Measurements from ENCODE around the gene TRAF6. TPM values are rescaled to one million over a fixed set of nuclear protein-coding genes. Genes with fewer than 3 reads are reported as not detected.
A peak's percentile ranks its signal among the peaks of the same experiment; 100 is the strongest.

Gene TRAF6
- polyA plus RNA-seq, 1 donor (not counting 4 experiments of a cell fraction or from before 2014, with no cell fraction given) = 15.1 TPM

GRCh38 chr11:36540998-36541397, 30.9 kb upstream of the TRAF6 start:
- FAIRE-seq = peak; percentile 69
- H3K9me3 ChIP-seq (ENCODE audit: control insufficient read depth, low read depth, low read length) = no peaks in the 10 kb centered on the region
- H2AFZ ChIP-seq (ENCODE audit: control insufficient read depth, low read length) = no peak overlapping the region
- dilution Hi-C loops (cut with MboI; ENCODE audit: extremely low pct_ligation_motif_present, low sequenced_read_pairs) = no loop called here
- DNase-seq (ENCODE audit: low read depth, low spot score) = no peak
- no peaks in the 10 kb centered on the region for H3K4me1 ChIP-seq (ENCODE audit: control insufficient read depth, extremely low read depth, insufficient read depth, low read length)
- no peaks in the 10 kb centered on the region for H3K79me2 ChIP-seq (ENCODE audit: control insufficient read depth, insufficient read depth, low read length)
- no peak overlapping the region for H3K4me2 ChIP-seq (ENCODE audit: control insufficient read depth, extremely low read depth, insufficient read depth, low read depth, low read length)
- no peaks in the 10 kb centered on the region for H3K9me1 ChIP-seq (ENCODE audit: control insufficient read depth, extremely low read depth, insufficient read depth, low read length)
- no peak overlapping the region for H3K27ac ChIP-seq (ENCODE audit: control insufficient read depth, insufficient read depth, low read length)
- no peaks in the 10 kb centered on the region for H4K20me1 ChIP-seq (ENCODE audit: control insufficient read depth, extremely low read depth, insufficient read depth, low read length)
- no peaks in the 10 kb centered on the region for H3K36me3 ChIP-seq (ENCODE audit: control insufficient read depth in 2 of 2, extremely low read depth in 1 of 2, insufficient read depth in 2 of 2, low read length in 2 of 2)
- TF ChIP-seq CTCF (optimal IDR thresholded peaks at IDR 0.05 in 1 of 3, IDR thresholded peaks at IDR 0.05 in 1 of 3, conservative IDR thresholded peaks at IDR 0.05 in 1 of 3; ENCODE audit: extremely low read depth in 1 of 3, insufficient read depth in 2 of 3, low read length in 3 of 3) (peak; percentile 52 to 78 (median 62)), EZH2 (IDR thresholded peaks at IDR 0.05; ENCODE audit: low read length) (no peak)
- no peaks in the 10 kb centered on the region for H3K27me3 ChIP-seq (ENCODE audit: control insufficient read depth, extremely low read depth, insufficient read depth, low read length)
- H3K4me3 ChIP-seq (ENCODE audit: control insufficient read depth in 2 of 3, extremely low read depth in 1 of 3, insufficient read depth in 2 of 3, low read depth in 1 of 3, low read length in 3 of 3) = no peak overlapping the region
- no peak overlapping the region for H3K9ac ChIP-seq (ENCODE audit: control insufficient read depth, extremely low read depth, insufficient read depth, low read length)

- Histone ChIP-seq H3K4me2 (ENCODE audit: control insufficient read depth, extremely low read depth, insufficient read depth, low read depth, low read length) (no peak overlapping the region), H3K9me1 (ENCODE audit: control insufficient read depth, extremely low read depth, insufficient read depth, low read length) (no peaks in the 10 kb centered on the region), H3K79me2 (ENCODE audit: control insufficient read depth, insufficient read depth, low read length) (no peaks in the 10 kb centered on the region), H3K27me3 (ENCODE audit: control insufficient read depth, extremely low read depth, insufficient read depth, low read length) (no peaks in the 10 kb centered on the region), H3K9me3 (ENCODE audit: control insufficient read depth, low read depth, low read length) (no peaks in the 10 kb centered on the region), H3K36me3 (ENCODE audit: control insufficient read depth in 2 of 2, extremely low read depth in 1 of 2, insufficient read depth in 2 of 2, low read length in 2 of 2) (no peaks in the 10 kb centered on the region), H3K9ac (ENCODE audit: control insufficient read depth, extremely low read depth, insufficient read depth, low read length) (no peak overlapping the region), H4K20me1 (ENCODE audit: control insufficient read depth, extremely low read depth, insufficient read depth, low read length) (no peaks in the 10 kb centered on the region), H2AFZ (ENCODE audit: control insufficient read depth, low read length) (no peak overlapping the region), H3K4me1 (ENCODE audit: control insufficient read depth, extremely low read depth, insufficient read depth, low read length) (no peaks in the 10 kb centered on the region), H3K27ac (ENCODE audit: control insufficient read depth, insufficient read depth, low read length) (no peak overlapping the region), H3K4me3 (ENCODE audit: control insufficient read depth in 2 of 3, extremely low read depth in 1 of 3, insufficient read depth in 2 of 3, low read depth in 1 of 3, low read length in 3 of 3) (no peak overlapping the region)
- DNase-seq (ENCODE audit: low read depth, low spot score) (no peak), FAIRE-seq (no peak)
- dilution Hi-C loops (cut with MboI; ENCODE audit: extremely low pct_ligation_motif_present, low sequenced_read_pairs) = no loop called here
- TF ChIP-seq EZH2 (IDR thresholded peaks at IDR 0.05; ENCODE audit: low read length) = no peak
- no peak for TF ChIP-seq CTCF (optimal IDR thresholded peaks at IDR 0.05 in 1 of 3, IDR thresholded peaks at IDR 0.05 in 1 of 3, conservative IDR thresholded peaks at IDR 0.05 in 1 of 3; ENCODE audit: extremely low read depth in 1 of 3, insufficient read depth in 2 of 3, low read length in 3 of 3)
These were observed 24.3 kb upstream of the TRAF6 start for GRCh38 chr11:36534276-36534840.

All from keratinocyte (primary cell).